GM12892 (cell line): ENCODE data around the gene ASIC4.

ENCODE experiments used
- POLR2A ChIP-seq: IDR thresholded peaks from 2 replicates; pipeline ENCODE4 v1.6.1; 2011; ENCODE audit warnings: low read depth, low read length, control low read depth
- POLR2AphosphoS5 ChIP-seq: IDR thresholded peaks from 2 replicates; pipeline ENCODE4 v1.6.1; 2011; ENCODE audit warnings: low read depth, low read length, control low read depth

- TF ChIP-seq POLR2AphosphoS5 (no peak), POLR2A (no peak)
Measured at GRCh38 chr2:219490600-219491130, 23.6 kb upstream of the ASIC4 start.
